ENCODE data around the gene TAB3.

The TAB3 gene

GRCh38 chrX:30793075-30793766 is 95.8 kb downstream of the TAB3 start:
- no peak overlapping the region for H3K4me3 ChIP-seq (ENCODE audit: low read depth in 1 of 2, low read length in 2 of 2)
- no peaks in the 10 kb centered on the region for H3K9me3 ChIP-seq (ENCODE audit: low read length)
- H3K27me3 ChIP-seq (ENCODE audit: control insufficient read depth in 1 of 2, insufficient read depth in 2 of 2, low read length in 2 of 2), result no peaks in the 10 kb centered on the region
- no peak overlapping the region for H3K9ac ChIP-seq (ENCODE audit: low read length)
- no peaks in the 10 kb centered on the region for H3K36me3 ChIP-seq (ENCODE audit: insufficient read depth, low read length)
- no peak overlapping the region for H3K27ac ChIP-seq (ENCODE audit: low read depth, low read length)
- no peaks in the 10 kb centered on the region for H3K4me1 ChIP-seq (ENCODE audit: insufficient read depth, low read length)

GRCh38 chrX:30791296-30792278 is 97.5 kb downstream of the TAB3 start:
- H3K9me3 ChIP-seq (ENCODE audit: low read length), result no peaks in the 10 kb centered on the region
- H3K27me3 ChIP-seq (ENCODE audit: control insufficient read depth in 1 of 2, insufficient read depth in 2 of 2, low read length in 2 of 2), result no peaks in the 10 kb centered on the region
- no peaks in the 10 kb centered on the region for H3K4me1 ChIP-seq (ENCODE audit: insufficient read depth, low read length)
- H3K27ac ChIP-seq (ENCODE audit: low read depth, low read length), result no peak overlapping the region
- no peak overlapping the region for H3K9ac ChIP-seq (ENCODE audit: low read length)
- no peaks in the 10 kb centered on the region for H3K36me3 ChIP-seq (ENCODE audit: insufficient read depth, low read length)
- H3K4me3 ChIP-seq (ENCODE audit: low read depth in 1 of 2, low read length in 2 of 2), result no peak overlapping the region

GRCh38 chrX:30787012-30787411 is 102.0 kb downstream of the TAB3 start:
- H3K4me1 ChIP-seq (ENCODE audit: insufficient read depth, low read length), result no peaks in the 10 kb centered on the region
- H3K27me3 ChIP-seq (ENCODE audit: control insufficient read depth in 1 of 2, insufficient read depth in 2 of 2, low read length in 2 of 2), result no peaks in the 10 kb centered on the region
- H3K4me3 ChIP-seq (ENCODE audit: low read depth in 1 of 2, low read length in 2 of 2), result no peak overlapping the region
- no peaks in the 10 kb centered on the region for H3K36me3 ChIP-seq (ENCODE audit: insufficient read depth, low read length)
- no peak overlapping the region for H3K9ac ChIP-seq (ENCODE audit: low read length)
- no peak overlapping the region for H3K27ac ChIP-seq (ENCODE audit: low read depth, low read length)
- H3K9me3 ChIP-seq (ENCODE audit: low read length), result no peaks in the 10 kb centered on the region

GRCh38 chrX:30786374-30786773 is 102.7 kb downstream of the TAB3 start:
- no peaks in the 10 kb centered on the region for H3K9me3 ChIP-seq (ENCODE audit: low read length)
- H3K27me3 ChIP-seq (ENCODE audit: control insufficient read depth in 1 of 2, insufficient read depth in 2 of 2, low read length in 2 of 2), result no peaks in the 10 kb centered on the region
- no peak overlapping the region for H3K9ac ChIP-seq (ENCODE audit: low read length)
- no peak overlapping the region for H3K27ac ChIP-seq (ENCODE audit: low read depth, low read length)
- no peak overlapping the region for H3K4me3 ChIP-seq (ENCODE audit: low read depth in 1 of 2, low read length in 2 of 2)
- H3K36me3 ChIP-seq (ENCODE audit: insufficient read depth, low read length), result no peaks in the 10 kb centered on the region
- H3K4me1 ChIP-seq (ENCODE audit: insufficient read depth, low read length), result no peaks in the 10 kb centered on the region

GRCh38 chrX:30781711-30782444 is 107.2 kb downstream of the TAB3 start:
- H3K9ac ChIP-seq (ENCODE audit: low read length), result no peak overlapping the region
- no peak overlapping the region for H3K4me3 ChIP-seq (ENCODE audit: low read depth in 1 of 2, low read length in 2 of 2)
- H3K9me3 ChIP-seq (ENCODE audit: low read length), result no peaks in the 10 kb centered on the region
- no peaks in the 10 kb centered on the region for H3K36me3 ChIP-seq (ENCODE audit: insufficient read depth, low read length)
- H3K27ac ChIP-seq (ENCODE audit: low read depth, low read length), result no peak overlapping the region
- H3K27me3 ChIP-seq (ENCODE audit: control insufficient read depth in 1 of 2, insufficient read depth in 2 of 2, low read length in 2 of 2), result no peaks in the 10 kb centered on the region
- H3K4me1 ChIP-seq (ENCODE audit: insufficient read depth, low read length), result no peaks in the 10 kb centered on the region

GRCh38 chrX:30779453-30780030 is 109.5 kb downstream of the TAB3 start:
- Histone ChIP-seq H3K9me3 (ENCODE audit: low read length) (no peaks in the 10 kb centered on the region), H3K27ac (ENCODE audit: low read depth, low read length) (no peak overlapping the region), H3K4me1 (ENCODE audit: insufficient read depth, low read length) (no peaks in the 10 kb centered on the region), H3K4me3 (ENCODE audit: low read depth in 1 of 2, low read length in 2 of 2) (no peak overlapping the region), H3K27me3 (ENCODE audit: control insufficient read depth in 1 of 2, insufficient read depth in 2 of 2, low read length in 2 of 2) (no peaks in the 10 kb centered on the region), H3K9ac (ENCODE audit: low read length) (no peak overlapping the region), H3K36me3 (ENCODE audit: insufficient read depth, low read length) (no peaks in the 10 kb centered on the region)

GRCh38 chrX:30777575-30777974 is 111.5 kb downstream of the TAB3 start:
- Histone ChIP-seq H3K9ac (ENCODE audit: low read length) (no peak overlapping the region), H3K27ac (ENCODE audit: low read depth, low read length) (no peak overlapping the region), H3K27me3 (ENCODE audit: control insufficient read depth in 1 of 2, insufficient read depth in 2 of 2, low read length in 2 of 2) (no peaks in the 10 kb centered on the region), H3K9me3 (ENCODE audit: low read length) (no peaks in the 10 kb centered on the region), H3K36me3 (ENCODE audit: insufficient read depth, low read length) (no peaks in the 10 kb centered on the region), H3K4me1 (ENCODE audit: insufficient read depth, low read length) (no peaks in the 10 kb centered on the region), H3K4me3 (ENCODE audit: low read depth in 1 of 2, low read length in 2 of 2) (no peak overlapping the region)
